Mesenchymal stem cell (in vitro differentiated cells and primary cell): Measurements from ENCODE around the gene KRT9.
"Not testable (repeated sequence)": the region's sequence is repeated elsewhere in the genome, so short reads cannot be mapped to it uniquely, and the experiment has no call there.

Experiments used
- DNase-seq: peaks from one replicate; pipeline ENCODE4 v3.0.0-alpha.2; 2013
- H2AFZ ChIP-seq: one replicate; pipeline ENCODE4 v1.6.1; 2013; ENCODE audit warnings: low read depth, mild to moderate bottlenecking, control low read depth, inconsistent platforms, low read length, moderate library complexity
- H2AK5ac ChIP-seq: 2 replicates; pipeline ENCODE4 v1.6.1; 2013; ENCODE audit warnings: low read length, moderate library complexity, mild to moderate bottlenecking, inconsistent platforms; ENCODE audit not compliant: severe bottlenecking
- H2BK120ac ChIP-seq: one replicate; pipeline ENCODE4 v1.6.1; 2013; ENCODE audit warnings: low read depth, mild to moderate bottlenecking, inconsistent platforms, low read length, moderate library complexity
- H2BK12ac ChIP-seq, 2 experiments: one replicate each; pipeline ENCODE4 v1.6.1; 2013; ENCODE audit warnings: inconsistent platforms in 2 of 2, low read length in 2 of 2, mild to moderate bottlenecking in 2 of 2, moderate library complexity in 2 of 2, control low read depth in 1 of 2
- H2BK15ac ChIP-seq: one replicate; pipeline ENCODE4 v1.6.1; 2013; ENCODE audit warnings: mild to moderate bottlenecking, low read depth, inconsistent platforms; ENCODE audit not compliant: poor library complexity, severe bottlenecking
- H2BK5ac ChIP-seq: 2 replicates; pipeline ENCODE4 v1.6.1; 2013; ENCODE audit warnings: low read depth, mild to moderate bottlenecking, low read length, control low read depth, inconsistent platforms; ENCODE audit not compliant: poor library complexity, severe bottlenecking
- H3K14ac ChIP-seq, 2 experiments: one replicate each; pipeline ENCODE4 v1.6.1; 2013; ENCODE audit warnings: inconsistent platforms in 2 of 2, low read length in 2 of 2, control low read depth in 1 of 2, mild to moderate bottlenecking in 1 of 2, moderate library complexity in 1 of 2
- H3K18ac ChIP-seq, 2 experiments: one replicate each; pipeline ENCODE4 v1.6.1; 2013; ENCODE audit warnings: inconsistent platforms in 2 of 2, low read length in 2 of 2, control low read depth in 1 of 2, low read depth in 1 of 2, mild to moderate bottlenecking in 1 of 2
- H3K23ac ChIP-seq, 2 experiments: one replicate each; pipeline ENCODE4 v1.6.1; 2013; ENCODE audit warnings: inconsistent platforms in 2 of 2, low read length in 2 of 2, mild to moderate bottlenecking in 2 of 2, moderate library complexity in 2 of 2, control low read depth in 1 of 2
- H3K27ac ChIP-seq: 2 replicates; pipeline ENCODE4 v1.5.1; 2013; ENCODE audit warnings: mild to moderate bottlenecking, moderate library complexity, low read length, control low read depth, inconsistent platforms; ENCODE audit not compliant: poor library complexity, severe bottlenecking
- H3K27me3 ChIP-seq, 2 experiments: 2 replicates each; pipeline versions ENCODE4 v1.6.1 to v1.7.0; 2013; ENCODE audit warnings: low read length in 2 of 2, mild to moderate bottlenecking in 2 of 2, moderate library complexity in 2 of 2, control low read depth in 1 of 2, inconsistent platforms in 1 of 2; ENCODE audit not compliant: control insufficient read depth in 1 of 2, insufficient read depth in 1 of 2
- H3K36me3 ChIP-seq, 2 experiments: 2 replicates each; pipeline versions ENCODE4 v1.6.1 to v1.7.0; 2013; ENCODE audit warnings: low read length in 2 of 2, control low read depth in 1 of 2, inconsistent platforms in 1 of 2, low read depth in 1 of 2, mild to moderate bottlenecking in 1 of 2; ENCODE audit not compliant: insufficient read depth in 2 of 2, control insufficient read depth in 1 of 2
- H3K4ac ChIP-seq, 2 experiments: one replicate each; pipeline ENCODE4 v1.6.1; 2013; ENCODE audit warnings: inconsistent platforms in 2 of 2, low read length in 2 of 2, mild to moderate bottlenecking in 2 of 2, moderate library complexity in 2 of 2, control low read depth in 1 of 2, low read depth in 1 of 2
- H3K4me1 ChIP-seq: 2 replicates; pipeline ENCODE4 v1.6.1; 2013; ENCODE audit warnings: low read depth, low read length, control low read depth; ENCODE audit not compliant: control insufficient read depth, insufficient read depth
- H3K4me2 ChIP-seq: 2 replicates; pipeline ENCODE4 v1.6.1; 2013; ENCODE audit warnings: low read length, mild to moderate bottlenecking, inconsistent platforms; ENCODE audit not compliant: poor library complexity, severe bottlenecking
- H3K4me3 ChIP-seq, 2 experiments: 2 replicates each; pipeline versions ENCODE4 v1.5.1 to v1.7.0; 2013; ENCODE audit warnings: low read length in 2 of 2, mild to moderate bottlenecking in 2 of 2, control low read depth in 1 of 2, low read depth in 1 of 2; ENCODE audit not compliant: insufficient read depth in 1 of 2
- H3K79me1 ChIP-seq: replicated peaks from 2 replicates; pipeline ENCODE4 v1.6.1; 2013; ENCODE audit warnings: mild to moderate bottlenecking, control low read depth, low read length, inconsistent platforms; ENCODE audit not compliant: poor library complexity, severe bottlenecking
- H3K9ac ChIP-seq: 2 replicates; pipeline ENCODE4 v1.7.0; 2013; ENCODE audit warnings: mild to moderate bottlenecking, low read length, moderate library complexity
- H3K9me3 ChIP-seq: 2 replicates; pipeline ENCODE4 v1.7.0; 2013; ENCODE audit warnings: mild to moderate bottlenecking, low read length; ENCODE audit not compliant: control insufficient read depth
- H4K8ac ChIP-seq: one replicate; pipeline ENCODE4 v1.6.1; 2013; ENCODE audit warnings: inconsistent platforms, mild to moderate bottlenecking, low read length, moderate library complexity
- H4K91ac ChIP-seq: one replicate; pipeline ENCODE4 v1.6.1; 2013; ENCODE audit warnings: mild to moderate bottlenecking, low read length, inconsistent platforms
- WGBS: methylation state at CpG from one replicate; pipeline ENCODE4 v1.1.7; 2013; ENCODE audit warnings: mixed read lengths; 5-methylcytosine and 5-hydroxymethylcytosine counted together

The KRT9 gene

GRCh38 chr17:41610061-41610517 is 38.2 kb upstream of the KRT9 start:
- not testable (repeated sequence) for H3K36me3 ChIP-seq

GRCh38 chr17:41606930-41607329 is 35.1 kb upstream of the KRT9 start:
- 67% methylated on average over 3 of the region's 4 CpGs for WGBS
- H3K27ac ChIP-seq, DNase-seq: not testable (repeated sequence)

More at GRCh38 chr17:41610061-41610517, 38.2 kb upstream of the KRT9 start:
- not testable (repeated sequence) for H3K27ac ChIP-seq, H3K14ac ChIP-seq, H2AFZ ChIP-seq, H3K4me2 ChIP-seq, H4K8ac ChIP-seq, H2BK5ac ChIP-seq, H3K4me1 ChIP-seq, DNase-seq, H3K79me1 ChIP-seq, H2BK120ac ChIP-seq, H4K91ac ChIP-seq, H3K23ac ChIP-seq, H3K9ac ChIP-seq, H3K18ac ChIP-seq, H3K4me3 ChIP-seq, H3K4ac ChIP-seq, H2BK15ac ChIP-seq, H2BK12ac ChIP-seq, H2AK5ac ChIP-seq
- Histone ChIP-seq H3K9me3 (peaks cover 20% of the 10 kb centered on the region), H3K27me3 (peaks cover 28 to 30% of the 10 kb centered on the region in 2 experiments)
- 24% methylated on average over 10 of the region's 10 CpGs for WGBS

GRCh38 chr17:41602524-41602923 is 30.7 kb upstream of the KRT9 start:
- Histone ChIP-seq H2BK12ac (no peak overlapping the region), H2AK5ac (no peak overlapping the region), H3K79me1 (no peaks in the 10 kb centered on the region), H3K4me3 (no peak overlapping the region), H3K27ac (no peak overlapping the region), H2BK5ac (no peak overlapping the region), H3K9ac (no peak overlapping the region), H3K4ac (no peak overlapping the region), H3K4me1 (no peaks in the 10 kb centered on the region), H3K18ac (no peak overlapping the region), H3K9me3 (peaks cover 17% of the 10 kb centered on the region), H4K8ac (no peak overlapping the region), H3K14ac (no peak overlapping the region), H4K91ac (no peak overlapping the region), H2BK15ac (no peak overlapping the region), H3K23ac (no peak overlapping the region), H2AFZ (no peak overlapping the region), H3K4me2 (no peak overlapping the region), H3K36me3 (no peaks in the 10 kb centered on the region), H2BK120ac (no peak overlapping the region), H3K27me3 (peaks cover 13 to 25% of the 10 kb centered on the region in 2 experiments)
- WGBS = 87% methylated on average over 2 of the region's 2 CpGs
- no peak for DNase-seq

More at GRCh38 chr17:41606930-41607329, 35.1 kb upstream of the KRT9 start:
- not testable (repeated sequence) for H3K79me1 ChIP-seq, H2BK5ac ChIP-seq, H3K4me2 ChIP-seq, H3K4me3 ChIP-seq, H4K8ac ChIP-seq, H3K14ac ChIP-seq, H3K4me1 ChIP-seq, H3K23ac ChIP-seq, H3K4ac ChIP-seq, H2BK120ac ChIP-seq, H2AFZ ChIP-seq, H3K36me3 ChIP-seq, H2AK5ac ChIP-seq, H3K18ac ChIP-seq, H3K9ac ChIP-seq, H4K91ac ChIP-seq, H2BK15ac ChIP-seq, H2BK12ac ChIP-seq
- peaks cover 20% of the 10 kb centered on the region for H3K9me3 ChIP-seq
- peaks cover 37% of the 10 kb centered on the region in 2 experiments for H3K27me3 ChIP-seq

- H3K27me3 ChIP-seq = peaks cover 21 to 37% of the 10 kb centered on the region in 2 experiments
- H3K4me3 ChIP-seq = no peak overlapping the region
- no peak overlapping the region for H3K4me2 ChIP-seq
- no peak overlapping the region for H3K27ac ChIP-seq
- no peak overlapping the region for H2AK5ac ChIP-seq
- H3K14ac ChIP-seq = no peak overlapping the region
- no peak overlapping the region for H4K8ac ChIP-seq
- H4K91ac ChIP-seq = no peak overlapping the region
- H3K79me1 ChIP-seq = no peaks in the 10 kb centered on the region
- H2BK15ac ChIP-seq = no peak overlapping the region
- no peaks in the 10 kb centered on the region for H3K4me1 ChIP-seq
- no peak overlapping the region for H3K23ac ChIP-seq
- no peaks in the 10 kb centered on the region for H3K9me3 ChIP-seq
- no peak overlapping the region for H2BK5ac ChIP-seq
- no peak overlapping the region for H3K4ac ChIP-seq
- WGBS = 53% methylated on average over 4 of the region's 4 CpGs
- no peak for DNase-seq
- H2AFZ ChIP-seq = no peak overlapping the region
- H2BK12ac ChIP-seq = no peak overlapping the region
- no peak overlapping the region for H3K9ac ChIP-seq
- H3K18ac ChIP-seq = no peak overlapping the region
- no peak overlapping the region for H2BK120ac ChIP-seq
- no peaks in the 10 kb centered on the region for H3K36me3 ChIP-seq
These were observed 28.5 kb upstream of the KRT9 start for GRCh38 chr17:41600318-41600717.
